Activated naive CD4-positive, alpha-beta T cell treated with anti-CD3 and anti-CD28 coated beads, Interleukin-2, amount 10 ng/mL, durations not matched to agents 7 days and 5 days (primary cell): ENCODE measurements around the gene VWA3A.

Experiments used
- CTCF ChIA-PET: fragments of 350-600 bp; sonication (Branson Sonifier 250); formaldehyde crosslinking; loops from one replicate; lab custom pipeline; 2021; ENCODE audit warnings: antibody characterized with exemption; lab: Charles Lee
- DNase-seq: peaks from one replicate; pipeline ENCODE4 v3.0.0-alpha.2; 2020
- H3K27ac Mint-ChIP-seq: one replicate; pipeline ENCODE4 v1.8.0; 2021; ENCODE audit warnings: mild to moderate bottlenecking, moderate library complexity, mixed read lengths
- H3K27me3 Mint-ChIP-seq: one replicate; pipeline ENCODE4 v1.8.0; 2021; ENCODE audit warnings: mild to moderate bottlenecking, mixed read lengths
- H3K36me3 Mint-ChIP-seq: one replicate; pipeline ENCODE4 v1.8.0; 2021; ENCODE audit warnings: mixed read lengths
- H3K4me1 Mint-ChIP-seq: one replicate; pipeline ENCODE4 v1.8.0; 2021; ENCODE audit warnings: mixed read lengths
- H3K4me3 Mint-ChIP-seq: one replicate; pipeline ENCODE4 v1.8.0; 2021; ENCODE audit warnings: mild to moderate bottlenecking, moderate library complexity, mixed read lengths
- H3K9me3 Mint-ChIP-seq: one replicate; pipeline ENCODE4 v1.8.0; 2021; ENCODE audit warnings: mixed read lengths

The VWA3A gene

GRCh38 chr16:22071331-22071910 lies 20.9 kb upstream of the VWA3A start:
- no peak overlapping the region for H3K4me3 Mint-ChIP-seq
- no peak for DNase-seq
- CTCF ChIA-PET = interaction anchor here (0.9 to 2.0 kb wide), 4 partner anchors 28 to 71 kb away, joined by 3 to 8 read pairs (median 5); no protein-coding TSS in a partner anchor
- H3K27me3 Mint-ChIP-seq = no peaks in the 10 kb centered on the region
- no peak overlapping the region for H3K27ac Mint-ChIP-seq
- peaks cover 4% of the 10 kb centered on the region for H3K9me3 Mint-ChIP-seq
- H3K4me1 Mint-ChIP-seq = no peaks in the 10 kb centered on the region
- H3K36me3 Mint-ChIP-seq = peaks cover 6% of the 10 kb centered on the region

GRCh38 chr16:22073350-22073749 lies 19.0 kb upstream of the VWA3A start:
- no peak overlapping the region for H3K27ac Mint-ChIP-seq
- no peak overlapping the region for H3K4me3 Mint-ChIP-seq
- DNase-seq = no peak
- H3K4me1 Mint-ChIP-seq = no peaks in the 10 kb centered on the region
- CTCF ChIA-PET = no interaction called here
- no peaks in the 10 kb centered on the region for H3K27me3 Mint-ChIP-seq
- H3K36me3 Mint-ChIP-seq = peaks cover 1% of the 10 kb centered on the region
- H3K9me3 Mint-ChIP-seq = no peaks in the 10 kb centered on the region

GRCh38 chr16:22075043-22075757 lies 17.1 kb upstream of the VWA3A start:
- H3K9me3 Mint-ChIP-seq = no peaks in the 10 kb centered on the region

GRCh38 chr16:22075776-22076175 lies 16.6 kb upstream of the VWA3A start:
- CTCF ChIA-PET = interaction anchor here (0.9 to 5.6 kb wide), 3 partner anchors 8 to 74 kb away, joined by 3 to 215 read pairs (median 3); partner anchors contain the start of genes MOSMO and PDZD9
- Mint-ChIP-seq H3K4me3 (no peak overlapping the region), H3K27me3 (no peaks in the 10 kb centered on the region)

More at GRCh38 chr16:22075043-22075757, 17.1 kb upstream of the VWA3A start:
- peaks cover 1% of the 10 kb centered on the region for H3K36me3 Mint-ChIP-seq
- H3K27ac Mint-ChIP-seq = no peak overlapping the region
- DNase-seq = no peak
- H3K4me3 Mint-ChIP-seq = no peak overlapping the region
- no peaks in the 10 kb centered on the region for H3K4me1 Mint-ChIP-seq
- H3K27me3 Mint-ChIP-seq = no peaks in the 10 kb centered on the region
- CTCF ChIA-PET = interaction anchor here (5.6 kb wide), 1 partner anchor 74 kb away, joined by 215 read pairs; the partner anchor contains the start of genes MOSMO and PDZD9

GRCh38 chr16:22077700-22078313 lies 14.5 kb upstream of the VWA3A start:
- H3K27me3 Mint-ChIP-seq = no peaks in the 10 kb centered on the region
- CTCF ChIA-PET = interaction anchor here (0.6 to 5.6 kb wide), 34 partner anchors 11 to 596 kb away, joined by 3 to 215 read pairs (median 5); partner anchors contain the start of genes MOSMO, PDZD9, UQCRC2 and VWA3A
- H3K27ac Mint-ChIP-seq = no peak overlapping the region

More at GRCh38 chr16:22075776-22076175, 16.6 kb upstream of the VWA3A start:
- H3K36me3 Mint-ChIP-seq = peaks cover 1% of the 10 kb centered on the region
- H3K27ac Mint-ChIP-seq = no peak overlapping the region
- no peak for DNase-seq
- H3K4me1 Mint-ChIP-seq = no peaks in the 10 kb centered on the region
- no peaks in the 10 kb centered on the region for H3K9me3 Mint-ChIP-seq

GRCh38 chr16:22078656-22079055 lies 13.7 kb upstream of the VWA3A start:
- no peak overlapping the region for H3K27ac Mint-ChIP-seq
- CTCF ChIA-PET = interaction anchor here (0.8 to 5.6 kb wide), 17 partner anchors 10 to 130 kb away, joined by 4 to 215 read pairs (median 15); partner anchors contain the start of genes MOSMO, PDZD9 and VWA3A
- H3K4me3 Mint-ChIP-seq = no peak overlapping the region
- H3K9me3 Mint-ChIP-seq = no peaks in the 10 kb centered on the region
- DNase-seq = no peak
- H3K27me3 Mint-ChIP-seq = no peaks in the 10 kb centered on the region
- peaks cover 4% of the 10 kb centered on the region for H3K36me3 Mint-ChIP-seq
- no peaks in the 10 kb centered on the region for H3K4me1 Mint-ChIP-seq

More at GRCh38 chr16:22077700-22078313, 14.5 kb upstream of the VWA3A start:
- Mint-ChIP-seq H3K4me3 (no peak overlapping the region), H3K36me3 (peaks cover 4% of the 10 kb centered on the region), H3K4me1 (no peaks in the 10 kb centered on the region), H3K9me3 (no peaks in the 10 kb centered on the region)
- peak; percentile 82 for DNase-seq

GRCh38 chr16:22081050-22081449 lies 11.3 kb upstream of the VWA3A start:
- CTCF ChIA-PET = interaction anchor here (5.6 kb wide), 1 partner anchor 79 kb away, joined by 215 read pairs; the partner anchor contains the start of genes MOSMO and PDZD9
- Mint-ChIP-seq H3K4me1 (no peaks in the 10 kb centered on the region), H3K9me3 (no peaks in the 10 kb centered on the region), H3K27me3 (no peaks in the 10 kb centered on the region), H3K36me3 (peaks cover 10% of the 10 kb centered on the region), H3K27ac (no peak overlapping the region), H3K4me3 (no peak overlapping the region)
- no peak for DNase-seq

- Mint-ChIP-seq H3K27me3 (no peaks in the 10 kb centered on the region), H3K36me3 (peaks cover 14% of the 10 kb centered on the region), H3K4me1 (no peaks in the 10 kb centered on the region), H3K9me3 (no peaks in the 10 kb centered on the region), H3K27ac (no peak overlapping the region), H3K4me3 (no peak overlapping the region)
- CTCF ChIA-PET = no interaction called here
- DNase-seq = no peak
Observed at GRCh38 chr16:22086440-22086839, 5.9 kb upstream of the VWA3A start.

- Mint-ChIP-seq H3K9me3 (no peaks in the 10 kb centered on the region), H3K4me1 (no peaks in the 10 kb centered on the region), H3K36me3 (peaks cover 14% of the 10 kb centered on the region), H3K4me3 (no peak overlapping the region), H3K27me3 (peaks cover 10% of the 10 kb centered on the region), H3K27ac (no peak overlapping the region)
- CTCF ChIA-PET = interaction anchor here (0.8 to 1.3 kb wide), 2 partner anchors 10 kb away, joined by 4 to 6 read pairs; no protein-coding TSS in a partner anchor
- no peak for DNase-seq
Observed at GRCh38 chr16:22088642-22089041, 3.7 kb upstream of the VWA3A start.

- Mint-ChIP-seq H3K4me3 (no peak overlapping the region), H3K27me3 (peaks cover 10% of the 10 kb centered on the region)
- no peak for DNase-seq
Observed at GRCh38 chr16:22089910-22090309, 2.4 kb upstream of the VWA3A start.

GRCh38 chr16:22091721-22092120 lies 620 bp upstream of the VWA3A start:
- Mint-ChIP-seq H3K36me3 (peaks cover 4% of the 10 kb centered on the region), H3K4me3 (no peak overlapping the region), H3K9me3 (no peaks in the 10 kb centered on the region), H3K27me3 (peaks cover 23% of the 10 kb centered on the region), H3K4me1 (no peaks in the 10 kb centered on the region), H3K27ac (no peak overlapping the region)
- CTCF ChIA-PET = interaction anchor here (1.3 to 3.6 kb wide), 2 partner anchors 8 to 14 kb away, joined by 3 to 15 read pairs; no protein-coding TSS in a partner anchor
- no peak for DNase-seq

More at GRCh38 chr16:22089910-22090309, 2.4 kb upstream of the VWA3A start:
- CTCF ChIA-PET = interaction anchor here (1.0 to 3.6 kb wide), 2 partner anchors 9 to 12 kb away, joined by 3 to 15 read pairs; no protein-coding TSS in a partner anchor
- Mint-ChIP-seq H3K4me1 (no peaks in the 10 kb centered on the region), H3K36me3 (peaks cover 14% of the 10 kb centered on the region), H3K9me3 (no peaks in the 10 kb centered on the region), H3K27ac (no peak overlapping the region)

GRCh38 chr16:22093331-22093730 lies 990 bp downstream of the VWA3A start:
- CTCF ChIA-PET = interaction anchor here (3.6 kb wide), 1 partner anchor 16 kb away, joined by 15 read pairs; no protein-coding TSS in a partner anchor

GRCh38 chr16:22093996-22094395 lies 1.7 kb downstream of the VWA3A start:
- Mint-ChIP-seq H3K9me3 (no peaks in the 10 kb centered on the region), H3K4me1 (no peaks in the 10 kb centered on the region), H3K36me3 (no peaks in the 10 kb centered on the region), H3K27me3 (peaks cover 34% of the 10 kb centered on the region), H3K27ac (no peak overlapping the region), H3K4me3 (no peak overlapping the region)
- DNase-seq = no peak
- CTCF ChIA-PET = interaction anchor here (0.7 kb wide), 1 partner anchor 11 kb away, joined by 5 read pairs; no protein-coding TSS in a partner anchor

More at GRCh38 chr16:22093331-22093730, 990 bp downstream of the VWA3A start:
- no peaks in the 10 kb centered on the region for H3K9me3 Mint-ChIP-seq
- peaks cover 1% of the 10 kb centered on the region for H3K36me3 Mint-ChIP-seq
- H3K4me3 Mint-ChIP-seq = no peak overlapping the region
- no peak overlapping the region for H3K27ac Mint-ChIP-seq
- H3K4me1 Mint-ChIP-seq = no peaks in the 10 kb centered on the region
- peaks cover 32% of the 10 kb centered on the region for H3K27me3 Mint-ChIP-seq
- no peak for DNase-seq
